HG02623 (cell line): Measurements from ENCODE around the gene NOD1.

ENCODE experiments used
- ATAC-seq: cut with Tn5 transposase; IDR thresholded peaks from one replicate; pipeline ENCODE4 v1.9.1; 2021; ENCODE audit warnings: moderate library complexity; ENCODE audit not compliant: unreplicated experiment

NOD1 gene

DNA sequence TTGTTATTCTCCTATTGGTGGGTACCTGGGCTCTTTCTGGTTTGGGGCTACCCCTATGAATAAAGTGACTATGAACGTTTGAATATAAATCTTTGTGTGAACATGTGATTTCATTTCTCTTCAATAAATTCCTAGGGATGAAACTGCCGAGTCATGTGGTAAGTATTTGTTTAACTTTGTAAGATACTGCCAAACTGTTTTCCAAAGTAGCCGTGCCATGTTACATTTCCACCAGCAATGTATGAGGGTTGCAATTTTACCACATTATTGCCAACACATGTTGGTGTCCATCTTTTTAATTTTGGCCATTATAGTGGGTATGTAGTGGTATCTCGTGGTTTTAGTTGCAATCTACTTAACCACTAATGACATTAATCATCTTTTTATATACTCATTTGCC is 99.5 kb downstream of the NOD1 start:
- no peak for ATAC-seq

DNA sequence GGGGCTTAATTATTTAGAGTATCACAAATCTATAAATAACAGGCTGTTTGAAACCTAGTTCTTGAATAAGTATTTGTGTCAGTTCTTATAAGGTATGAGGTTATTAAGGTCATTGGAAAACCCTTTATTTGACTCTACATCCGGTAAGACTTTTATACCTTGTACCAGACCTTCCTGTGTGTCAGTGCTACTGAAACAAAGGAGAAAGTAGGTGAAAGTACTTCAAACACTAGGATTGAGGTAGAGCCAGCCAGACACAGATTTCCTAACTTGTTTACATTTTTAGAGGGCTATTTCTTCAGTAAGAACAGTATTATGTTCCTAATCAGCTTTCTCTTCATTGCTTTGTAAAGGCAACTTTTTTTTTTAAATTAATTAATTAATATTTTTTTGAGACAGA is 100.3 kb downstream of the NOD1 start:
- no peak for ATAC-seq
